Lower lobe of right lung (tissue), 2 donors: ENCODE results near the gene TMEM186. TPM values are rescaled to one million over a fixed set of nuclear protein-coding genes. Genes with fewer than 3 reads are reported as not detected.
"Not testable (repeated sequence)": the region's sequence is repeated elsewhere in the genome, so short reads cannot be mapped to it uniquely, and the experiment has no call there.

Experiments used
- ATAC-seq, 2 donors: fragments of 200-7000 bp; cut with Tn5 transposase; one replicate each; pipeline ENCODE4 v1.9.1; 2020 to 2022; ENCODE audit warnings: mild to moderate bottlenecking in 2 of 2, moderate library complexity in 2 of 2
- DNase-seq: peaks from one replicate; pipeline ENCODE4 v3.0.0-alpha.2; 2020
- H3K27ac ChIP-seq: fragments of 200-600 bp; one replicate; pipeline ENCODE4 v1.8.0; 2022
- H3K27me3 ChIP-seq: fragments of 200-600 bp; one replicate; pipeline ENCODE4 v1.8.0; 2022; ENCODE audit warnings: low read depth
- H3K36me3 ChIP-seq: fragments of 200-600 bp; one replicate; pipeline ENCODE4 v1.8.0; 2022; ENCODE audit warnings: mild to moderate bottlenecking
- H3K4me1 ChIP-seq: fragments of 200-600 bp; one replicate; pipeline ENCODE4 v1.8.0; 2022
- H3K4me3 ChIP-seq: fragments of 200-600 bp; one replicate; pipeline ENCODE4 v1.8.0; 2022; ENCODE audit warnings: mild to moderate bottlenecking
- H3K9me3 ChIP-seq: fragments of 200-600 bp; one replicate; pipeline ENCODE4 v1.8.0; 2022
- CTCF ChIP-seq: fragments of 200-600 bp; IDR thresholded peaks from one replicate; pipeline ENCODE4 v1.8.0; 2022; ENCODE audit warnings: antibody characterized with exemption, mild to moderate bottlenecking
- intact Hi-C: fragments of 100-400 bp; cut with DNase I; formaldehyde crosslinking; loops from one replicate; pipeline ENCODE4 v1.11.0; 2022
- total RNA-seq: library from RNA; stranded (reverse); fragmentation: NEBNext Ultra II Directional; extraction: Animal tissue kit (Norgen Biotek cat#: 25700); gene quantifications from one replicate; pipeline ENCODE4 v1.2.1, GENCODE V29; 2021
- donor health status: DM: no; HTN: yes; CAD: no; lungs with severe emphysema.

Gene TMEM186
- total RNA-seq, 1 donor from 2014 or later: 8.6 TPM

GRCh38 chr16:8753416-8754054 is 43.9 kb downstream of the TMEM186 start:
- Histone ChIP-seq H3K27ac (no peak overlapping the region), H3K4me1 (no peaks in the 10 kb centered on the region), H3K9me3 (no peaks in the 10 kb centered on the region), H3K4me3 (no peak overlapping the region), H3K27me3 (no peaks in the 10 kb centered on the region), H3K36me3 (no peaks in the 10 kb centered on the region)
- no peak for DNase-seq
- intact Hi-C loops: no loop called here
- TF ChIP-seq CTCF: no peak
- no peak for ATAC-seq

- intact Hi-C loops: no loop called here
- no peak for TF ChIP-seq CTCF
These were observed 44.7 kb downstream of the TMEM186 start for GRCh38 chr16:8752706-8753105.

GRCh38 chr16:8751481-8752311 is 45.7 kb downstream of the TMEM186 start:
- no peaks in the 10 kb centered on the region for H3K4me1 ChIP-seq
- H3K9me3 ChIP-seq: no peaks in the 10 kb centered on the region
- H3K4me3 ChIP-seq: no peak overlapping the region
- no peak overlapping the region for H3K27ac ChIP-seq
- H3K36me3 ChIP-seq: no peaks in the 10 kb centered on the region
- no peak for TF ChIP-seq CTCF
- DNase-seq (no peak), ATAC-seq (no peak)
- intact Hi-C loops: no loop called here
- no peaks in the 10 kb centered on the region for H3K27me3 ChIP-seq

More at GRCh38 chr16:8752706-8753105, 44.7 kb downstream of the TMEM186 start:
- no peaks in the 10 kb centered on the region for H3K27me3 ChIP-seq
- DNase-seq (no peak), ATAC-seq (no peak)
- no peaks in the 10 kb centered on the region for H3K36me3 ChIP-seq
- no peaks in the 10 kb centered on the region for H3K4me1 ChIP-seq
- H3K9me3 ChIP-seq: no peaks in the 10 kb centered on the region
- no peak overlapping the region for H3K27ac ChIP-seq
- no peak overlapping the region for H3K4me3 ChIP-seq

GRCh38 chr16:8748944-8749343 is 48.5 kb downstream of the TMEM186 start:
- H3K27ac ChIP-seq, H3K27me3 ChIP-seq, H3K9me3 ChIP-seq, ATAC-seq, H3K4me1 ChIP-seq, H3K4me3 ChIP-seq, H3K36me3 ChIP-seq, intact Hi-C loops: not testable (repeated sequence)
- peak; percentile 60 for DNase-seq

Other genes starting within 250 kb of the TMEM186 start
- gene TMEM114, start 207.1 kb downstream of the TMEM186 start, total RNA-seq: not detected
- gene METTL22, start 175.9 kb downstream of the TMEM186 start, total RNA-seq: 43.5 TPM
- gene ABAT, start 123.0 kb downstream of the TMEM186 start, total RNA-seq: 12.9 TPM
- 39.3 TPM for gene PMM2, start 200 bp upstream of the TMEM186 start, total RNA-seq
- 89.0 TPM for gene CARHSP1, start 71.4 kb upstream of the TMEM186 start, total RNA-seq
- gene LITAFD, start 84.7 kb upstream of the TMEM186 start, total RNA-seq: not detected
- gene USP7, start 166.3 kb upstream of the TMEM186 start, total RNA-seq: 87.5 TPM